SJSA1 (cell line): Measurements from ENCODE around the gene RAB26. TPM values are rescaled to one million over a fixed set of nuclear protein-coding genes. Genes with fewer than 3 reads are reported as not detected.
"Not testable (repeated sequence)": the region's sequence is repeated elsewhere in the genome, so short reads cannot be mapped to it uniquely, and the experiment has no call there.

Experiments used
- DNase-seq, 2 experiments: peaks; one replicate each; pipeline ENCODE4 v3.0.0-alpha.2; 2015 to 2020; ENCODE audit warnings: low spot score in 2 of 2, low read depth in 1 of 2
- H3K27ac ChIP-seq: fragments of 250-450 bp; sonication (Bioruptor Pico); 2 replicates; pipeline ENCODE4 v1.5.1; 2020; ENCODE audit warnings: mild to moderate bottlenecking, moderate library complexity
- H3K27me3 ChIP-seq: fragments of 250-450 bp; sonication (Bioruptor Pico); replicated peaks from 2 replicates; pipeline ENCODE4 v1.5.1; 2020; ENCODE audit warnings: mild to moderate bottlenecking, moderate library complexity
- H3K36me3 ChIP-seq: fragments of 250-450 bp; sonication (Bioruptor Pico); 2 replicates; pipeline ENCODE4 v1.5.1; 2020; ENCODE audit warnings: mild to moderate bottlenecking
- H3K4me1 ChIP-seq: fragments of 250-450 bp; sonication (Bioruptor Pico); replicated peaks from 2 replicates; pipeline ENCODE4 v1.6.1; 2021; ENCODE audit warnings: mild to moderate bottlenecking
- H3K4me3 ChIP-seq: fragments of 250-450 bp; sonication (Bioruptor Pico); 2 replicates; pipeline ENCODE4 v1.5.1; 2020; ENCODE audit warnings: mild to moderate bottlenecking
- H3K9me3 ChIP-seq: fragments of 250-450 bp; sonication (Bioruptor Pico); replicated peaks from 2 replicates; pipeline ENCODE4 v1.5.1; 2020; ENCODE audit warnings: mild to moderate bottlenecking
- total RNA-seq: library from RNA; depleted of rRNA; stranded (reverse); fragments of >200 nt; shearing (Covaris generic); gene quantifications from 2 replicates; pipeline ENCODE4 v1.2.3, GENCODE V29; 2014

RAB26 gene
- total RNA-seq, 1 experiment from 2014 or later = 0.16 TPM

GRCh38 chr16:2123706-2124376, 24.6 kb upstream of the RAB26 start:
- not testable (repeated sequence) for DNase-seq, H3K9me3 ChIP-seq, H3K4me3 ChIP-seq, H3K27me3 ChIP-seq, H3K36me3 ChIP-seq
- peaks cover 36% of the 10 kb centered on the region for H3K4me1 ChIP-seq
- peak overlapping the region; percentile 100 for H3K27ac ChIP-seq

- H3K36me3 ChIP-seq, DNase-seq, H3K9me3 ChIP-seq, H3K27me3 ChIP-seq: not testable (repeated sequence)
- H3K4me3 ChIP-seq = peak overlapping the region; percentile 22; the same call in 1 of the 2 replicates
- peak overlapping the region; percentile 100 for H3K27ac ChIP-seq
- H3K4me1 ChIP-seq = peaks cover 36% of the 10 kb centered on the region
Measured at GRCh38 chr16:2124377-2124693, 24.1 kb upstream of the RAB26 start.

- not testable (repeated sequence) for H3K27me3 ChIP-seq, H3K9me3 ChIP-seq, H3K36me3 ChIP-seq
- peak; percentile 90 to 93 for DNase-seq
- Histone ChIP-seq H3K4me1 (peaks cover 36% of the 10 kb centered on the region), H3K27ac (peak overlapping the region; percentile 100), H3K4me3 (peak overlapping the region; percentile 22; the same call in 1 of the 2 replicates)
Measured at GRCh38 chr16:2124694-2125444, 23.6 kb upstream of the RAB26 start.

GRCh38 chr16:2125609-2126008, 22.8 kb upstream of the RAB26 start:
- not testable (repeated sequence) for H3K9me3 ChIP-seq, H3K36me3 ChIP-seq, H3K4me3 ChIP-seq, DNase-seq, H3K27me3 ChIP-seq
- Histone ChIP-seq H3K27ac (peak overlapping the region; percentile 100; the same call in 1 of the 2 replicates), H3K4me1 (peaks cover 36% of the 10 kb centered on the region)

GRCh38 chr16:2126161-2126743, 22.2 kb upstream of the RAB26 start:
- DNase-seq, H3K27ac ChIP-seq, H3K4me3 ChIP-seq, H3K27me3 ChIP-seq, H3K36me3 ChIP-seq, H3K9me3 ChIP-seq: not testable (repeated sequence)
- H3K4me1 ChIP-seq = peaks cover 36% of the 10 kb centered on the region

- H3K4me3 ChIP-seq, H3K9me3 ChIP-seq, H3K27ac ChIP-seq: not testable (repeated sequence)
Measured at GRCh38 chr16:2126928-2127556, 21.4 kb upstream of the RAB26 start.

GRCh38 chr16:2127630-2128280, 20.7 kb upstream of the RAB26 start:
- not testable (repeated sequence) for H3K4me3 ChIP-seq, DNase-seq, H3K9me3 ChIP-seq, H3K36me3 ChIP-seq, H3K27ac ChIP-seq, H3K27me3 ChIP-seq
- H3K4me1 ChIP-seq = peaks cover 36% of the 10 kb centered on the region

More at GRCh38 chr16:2126928-2127556, 21.4 kb upstream of the RAB26 start:
- H3K36me3 ChIP-seq, H3K27me3 ChIP-seq, DNase-seq: not testable (repeated sequence)
- H3K4me1 ChIP-seq = peaks cover 36% of the 10 kb centered on the region

GRCh38 chr16:2129251-2129650, 19.2 kb upstream of the RAB26 start:
- not testable (repeated sequence) for H3K4me3 ChIP-seq, H3K27ac ChIP-seq, DNase-seq, H3K27me3 ChIP-seq, H3K36me3 ChIP-seq, H3K9me3 ChIP-seq
- H3K4me1 ChIP-seq = peaks cover 31% of the 10 kb centered on the region

- not testable (repeated sequence) for H3K36me3 ChIP-seq, DNase-seq, H3K27ac ChIP-seq, H3K4me3 ChIP-seq, H3K27me3 ChIP-seq, H3K9me3 ChIP-seq
- peaks cover 24% of the 10 kb centered on the region for H3K4me1 ChIP-seq
Measured at GRCh38 chr16:2129890-2130447, 18.5 kb upstream of the RAB26 start.

- not testable (repeated sequence) for H3K4me3 ChIP-seq, H3K9me3 ChIP-seq, H3K36me3 ChIP-seq, DNase-seq, H3K4me1 ChIP-seq, H3K27ac ChIP-seq, H3K27me3 ChIP-seq
Measured at GRCh38 chr16:2133797-2134196, 14.6 kb upstream of the RAB26 start.

- not testable (repeated sequence) for H3K9me3 ChIP-seq, H3K27me3 ChIP-seq, H3K27ac ChIP-seq, H3K36me3 ChIP-seq, DNase-seq, H3K4me1 ChIP-seq
- peak overlapping the region; percentile 46 for H3K4me3 ChIP-seq
Measured at GRCh38 chr16:2135071-2135470, 13.4 kb upstream of the RAB26 start.

- not testable (repeated sequence) for H3K27me3 ChIP-seq, H3K9me3 ChIP-seq, H3K27ac ChIP-seq, H3K4me1 ChIP-seq, H3K36me3 ChIP-seq
- peak; percentile 96 to 97 for DNase-seq
- peak within 1 kb of the TSS; percentile 46 for H3K4me3 ChIP-seq
Measured at GRCh38 chr16:2135770-2136490, 12.5 kb upstream of the RAB26 start, which contains the start of gene PKD1. PKD1 (minus strand) TSS chr16:2135898; CDS start chr16:2135689, 209 bp downstream.
